Activated CD8-positive, alpha-beta memory T cell treated with anti-CD3 and anti-CD28 coated beads, Interleukin-2, amount 10 ng/mL, durations not matched to agents 7 days and 5 days (primary cell): ENCODE measurements around the gene SLC39A7. TPM values are rescaled to one million over a fixed set of nuclear protein-coding genes. Genes with fewer than 3 reads are reported as not detected.

ENCODE experiments used
- ATAC-seq: fragments of 150-1000 bp; cut with Tn5 transposase; one replicate; pipeline ENCODE4 v1.10.0; 2021; ENCODE audit warnings: moderate library complexity
- CTCF ChIA-PET: fragments of 350-600 bp; sonication (Branson Sonifier 250); formaldehyde crosslinking; loops from one replicate; lab custom pipeline; 2021; ENCODE audit warnings: antibody characterized with exemption; lab: Charles Lee
- DNase-seq: peaks from one replicate; pipeline ENCODE4 v3.0.0-alpha.2; 2020
- H3K27ac Mint-ChIP-seq: one replicate; pipeline ENCODE4 v1.8.0; 2021; ENCODE audit warnings: mild to moderate bottlenecking, mixed read lengths
- H3K27me3 Mint-ChIP-seq: one replicate; pipeline ENCODE4 v1.8.0; 2021; ENCODE audit warnings: mixed read lengths
- H3K36me3 Mint-ChIP-seq: one replicate; pipeline ENCODE4 v1.8.0; 2021; ENCODE audit warnings: mild to moderate bottlenecking, mixed read lengths
- H3K4me1 Mint-ChIP-seq: one replicate; pipeline ENCODE4 v1.8.0; 2021; ENCODE audit warnings: mixed read lengths
- H3K4me3 Mint-ChIP-seq: one replicate; pipeline ENCODE4 v1.8.0; 2021; ENCODE audit warnings: mild to moderate bottlenecking, moderate library complexity, mixed read lengths
- H3K9me3 Mint-ChIP-seq: one replicate; pipeline ENCODE4 v1.8.0; 2022; ENCODE audit warnings: low read depth, mixed read lengths
- total RNA-seq, 2 experiments: library from RNA; stranded (reverse); gene quantifications; one replicate each; pipeline ENCODE4 v1.2.3, GENCODE V29; 2021

The SLC39A7 gene
- total RNA-seq, 2 experiments from 2014 or later = 50.1 to 63.9 TPM

GRCh38 chr6:33173535-33174180 is 27.0 kb upstream of the SLC39A7 start:
- no peak overlapping the region for H3K27ac Mint-ChIP-seq
- ATAC-seq (no peak), DNase-seq (no peak)
- H3K36me3 Mint-ChIP-seq = no peaks in the 10 kb centered on the region
- no peaks in the 10 kb centered on the region for H3K27me3 Mint-ChIP-seq
- CTCF ChIA-PET = interaction anchor here (1.0 to 2.6 kb wide), 4 partner anchors 10 to 75 kb away, joined by 3 to 11 read pairs (median 6); no protein-coding TSS in a partner anchor
- H3K4me1 Mint-ChIP-seq = no peaks in the 10 kb centered on the region
- H3K4me3 Mint-ChIP-seq = no peak overlapping the region
- no peaks in the 10 kb centered on the region for H3K9me3 Mint-ChIP-seq

GRCh38 chr6:33174784-33175183 is 25.9 kb upstream of the SLC39A7 start:
- Mint-ChIP-seq H3K27me3 (no peaks in the 10 kb centered on the region), H3K4me1 (no peaks in the 10 kb centered on the region), H3K4me3 (no peak overlapping the region), H3K36me3 (no peaks in the 10 kb centered on the region), H3K27ac (no peak overlapping the region), H3K9me3 (no peaks in the 10 kb centered on the region)
- CTCF ChIA-PET = interaction anchor here (0.9 to 2.6 kb wide), 3 partner anchors 11 to 23 kb away, joined by 3 to 11 read pairs (median 4); no protein-coding TSS in a partner anchor
- no peak for DNase-seq
- ATAC-seq = no peak

GRCh38 chr6:33175436-33176069 is 25.1 kb upstream of the SLC39A7 start:
- H3K36me3 Mint-ChIP-seq = no peaks in the 10 kb centered on the region
- no peaks in the 10 kb centered on the region for H3K9me3 Mint-ChIP-seq
- no peaks in the 10 kb centered on the region for H3K4me1 Mint-ChIP-seq

GRCh38 chr6:33176906-33177305 is 23.8 kb upstream of the SLC39A7 start:
- ATAC-seq (no peak), DNase-seq (no peak)
- CTCF ChIA-PET = interaction anchor here (1.1 kb wide), 1 partner anchor 21 kb away, joined by 3 read pairs; no protein-coding TSS in a partner anchor
- Mint-ChIP-seq H3K27ac (no peak overlapping the region), H3K36me3 (no peaks in the 10 kb centered on the region), H3K4me1 (no peaks in the 10 kb centered on the region), H3K9me3 (no peaks in the 10 kb centered on the region), H3K4me3 (no peak overlapping the region), H3K27me3 (no peaks in the 10 kb centered on the region)

More at GRCh38 chr6:33175436-33176069, 25.1 kb upstream of the SLC39A7 start:
- no peaks in the 10 kb centered on the region for H3K27me3 Mint-ChIP-seq
- CTCF ChIA-PET = interaction anchor here (0.9 to 2.6 kb wide), 3 partner anchors 14 to 22 kb away, joined by 3 to 11 read pairs (median 4); no protein-coding TSS in a partner anchor
- H3K4me3 Mint-ChIP-seq = no peak overlapping the region
- H3K27ac Mint-ChIP-seq = no peak overlapping the region
- ATAC-seq (no peak), DNase-seq (no peak)

GRCh38 chr6:33177552-33178446 is 22.9 kb upstream of the SLC39A7 start:
- Mint-ChIP-seq H3K4me3 (no peak overlapping the region), H3K4me1 (peaks cover 3% of the 10 kb centered on the region), H3K27me3 (no peaks in the 10 kb centered on the region), H3K9me3 (peaks cover 2% of the 10 kb centered on the region), H3K36me3 (peaks cover 3% of the 10 kb centered on the region), H3K27ac (no peak overlapping the region)
- CTCF ChIA-PET = interaction anchor here (0.8 kb wide), 1 partner anchor 59 kb away, joined by 3 read pairs; no protein-coding TSS in a partner anchor
- ATAC-seq = no peak
- no peak for DNase-seq

GRCh38 chr6:33178755-33179475 is 21.8 kb upstream of the SLC39A7 start:
- CTCF ChIA-PET = no interaction called here
- ATAC-seq = no peak
- DNase-seq = no peak
- Mint-ChIP-seq H3K4me3 (no peak overlapping the region), H3K4me1 (peaks cover 14% of the 10 kb centered on the region), H3K27ac (no peak overlapping the region), H3K9me3 (peaks cover 13% of the 10 kb centered on the region), H3K27me3 (no peaks in the 10 kb centered on the region), H3K36me3 (peaks cover 14% of the 10 kb centered on the region)

- CTCF ChIA-PET = interaction anchor here (1.0 kb wide), 1 partner anchor 56 kb away, joined by 4 read pairs; no protein-coding TSS in a partner anchor
- no peaks in the 10 kb centered on the region for H3K27me3 Mint-ChIP-seq
- H3K36me3 Mint-ChIP-seq = peaks cover 14% of the 10 kb centered on the region
- DNase-seq (no peak), ATAC-seq (no peak)
- peaks cover 13% of the 10 kb centered on the region for H3K9me3 Mint-ChIP-seq
- H3K27ac Mint-ChIP-seq = no peak overlapping the region
- peaks cover 18% of the 10 kb centered on the region for H3K4me1 Mint-ChIP-seq
- no peak overlapping the region for H3K4me3 Mint-ChIP-seq
These were observed 19.5 kb upstream of the SLC39A7 start for GRCh38 chr6:33181141-33181540.

- no peak for DNase-seq
- CTCF ChIA-PET = interaction anchor here (0.9 to 1.4 kb wide), 4 partner anchors 14 to 65 kb away, joined by 4 to 16 read pairs (median 4); no protein-coding TSS in a partner anchor
- H3K4me1 Mint-ChIP-seq = peaks cover 18% of the 10 kb centered on the region
- peaks cover 14% of the 10 kb centered on the region for H3K27me3 Mint-ChIP-seq
- peaks cover 13% of the 10 kb centered on the region for H3K9me3 Mint-ChIP-seq
- peaks cover 14% of the 10 kb centered on the region for H3K36me3 Mint-ChIP-seq
- peak overlapping the region; percentile 96 for H3K27ac Mint-ChIP-seq
- peak; percentile 55 for ATAC-seq
- peak overlapping the region; percentile 35 for H3K4me3 Mint-ChIP-seq
These were observed 17.5 kb upstream of the SLC39A7 start for GRCh38 chr6:33183071-33183683.

GRCh38 chr6:33185190-33185589 is 15.5 kb upstream of the SLC39A7 start:
- DNase-seq = no peak
- H3K4me1 Mint-ChIP-seq = peaks cover 18% of the 10 kb centered on the region
- CTCF ChIA-PET = no interaction called here
- H3K27me3 Mint-ChIP-seq = peaks cover 23% of the 10 kb centered on the region
- peaks cover 13% of the 10 kb centered on the region for H3K9me3 Mint-ChIP-seq
- ATAC-seq = no peak
- H3K4me3 Mint-ChIP-seq = no peak overlapping the region
- peaks cover 14% of the 10 kb centered on the region for H3K36me3 Mint-ChIP-seq
- no peak overlapping the region for H3K27ac Mint-ChIP-seq

- peaks cover 18% of the 10 kb centered on the region for H3K4me1 Mint-ChIP-seq
- H3K9me3 Mint-ChIP-seq = peaks cover 13% of the 10 kb centered on the region
- no peak overlapping the region for H3K27ac Mint-ChIP-seq
- peaks cover 28% of the 10 kb centered on the region for H3K27me3 Mint-ChIP-seq
- CTCF ChIA-PET = interaction anchor here (0.7 to 1.6 kb wide), 2 partner anchors 11 to 60 kb away, joined by 3 to 6 read pairs; no protein-coding TSS in a partner anchor
- peaks cover 14% of the 10 kb centered on the region for H3K36me3 Mint-ChIP-seq
- ATAC-seq = no peak
- no peak for DNase-seq
- H3K4me3 Mint-ChIP-seq = no peak overlapping the region
These were observed 14.9 kb upstream of the SLC39A7 start for GRCh38 chr6:33185654-33186187.

GRCh38 chr6:33187809-33188208 is 12.9 kb upstream of the SLC39A7 start:
- Mint-ChIP-seq H3K9me3 (peaks cover 11% of the 10 kb centered on the region), H3K4me1 (peaks cover 16% of the 10 kb centered on the region), H3K4me3 (no peak overlapping the region), H3K27ac (no peak overlapping the region), H3K27me3 (peaks cover 47% of the 10 kb centered on the region), H3K36me3 (peaks cover 11% of the 10 kb centered on the region)
- ATAC-seq = no peak
- CTCF ChIA-PET = no interaction called here
- no peak for DNase-seq

- Mint-ChIP-seq H3K4me1 (peaks cover 6% of the 10 kb centered on the region), H3K36me3 (peaks cover 3% of the 10 kb centered on the region), H3K27ac (no peak overlapping the region), H3K4me3 (no peak overlapping the region), H3K27me3 (peaks cover 52% of the 10 kb centered on the region), H3K9me3 (no peaks in the 10 kb centered on the region)
- CTCF ChIA-PET = interaction anchor here (0.9 to 2.0 kb wide), 5 partner anchors 8 to 391 kb away, joined by 3 to 5 read pairs (median 3); no protein-coding TSS in a partner anchor
- ATAC-seq = no peak
- DNase-seq = no peak
These were observed 11.5 kb upstream of the SLC39A7 start for GRCh38 chr6:33189164-33189563.
